ENCODE measurements around the gene ENKD1.

DNA sequence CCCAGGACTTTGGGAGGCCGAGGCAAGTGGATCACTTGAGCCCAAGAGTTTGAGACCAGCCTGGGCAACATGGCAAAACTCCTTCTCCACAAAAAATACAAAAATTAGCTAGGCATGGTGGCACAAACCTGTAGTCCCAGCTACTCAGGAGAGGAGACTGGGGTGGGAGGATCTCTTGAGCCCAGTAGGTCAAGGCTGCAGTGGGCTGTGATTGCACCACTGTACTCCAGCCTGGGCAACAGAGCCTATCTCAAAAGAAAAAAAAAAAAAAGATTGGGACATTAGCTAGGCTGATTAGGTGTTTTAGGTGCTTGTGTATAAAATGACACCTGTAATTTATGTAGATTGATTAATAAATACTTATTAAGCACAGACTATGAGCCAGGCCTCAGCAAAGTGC is 42.5 kb upstream of the ENKD1 start:
- TF ChIP-seq, protein P1, sequence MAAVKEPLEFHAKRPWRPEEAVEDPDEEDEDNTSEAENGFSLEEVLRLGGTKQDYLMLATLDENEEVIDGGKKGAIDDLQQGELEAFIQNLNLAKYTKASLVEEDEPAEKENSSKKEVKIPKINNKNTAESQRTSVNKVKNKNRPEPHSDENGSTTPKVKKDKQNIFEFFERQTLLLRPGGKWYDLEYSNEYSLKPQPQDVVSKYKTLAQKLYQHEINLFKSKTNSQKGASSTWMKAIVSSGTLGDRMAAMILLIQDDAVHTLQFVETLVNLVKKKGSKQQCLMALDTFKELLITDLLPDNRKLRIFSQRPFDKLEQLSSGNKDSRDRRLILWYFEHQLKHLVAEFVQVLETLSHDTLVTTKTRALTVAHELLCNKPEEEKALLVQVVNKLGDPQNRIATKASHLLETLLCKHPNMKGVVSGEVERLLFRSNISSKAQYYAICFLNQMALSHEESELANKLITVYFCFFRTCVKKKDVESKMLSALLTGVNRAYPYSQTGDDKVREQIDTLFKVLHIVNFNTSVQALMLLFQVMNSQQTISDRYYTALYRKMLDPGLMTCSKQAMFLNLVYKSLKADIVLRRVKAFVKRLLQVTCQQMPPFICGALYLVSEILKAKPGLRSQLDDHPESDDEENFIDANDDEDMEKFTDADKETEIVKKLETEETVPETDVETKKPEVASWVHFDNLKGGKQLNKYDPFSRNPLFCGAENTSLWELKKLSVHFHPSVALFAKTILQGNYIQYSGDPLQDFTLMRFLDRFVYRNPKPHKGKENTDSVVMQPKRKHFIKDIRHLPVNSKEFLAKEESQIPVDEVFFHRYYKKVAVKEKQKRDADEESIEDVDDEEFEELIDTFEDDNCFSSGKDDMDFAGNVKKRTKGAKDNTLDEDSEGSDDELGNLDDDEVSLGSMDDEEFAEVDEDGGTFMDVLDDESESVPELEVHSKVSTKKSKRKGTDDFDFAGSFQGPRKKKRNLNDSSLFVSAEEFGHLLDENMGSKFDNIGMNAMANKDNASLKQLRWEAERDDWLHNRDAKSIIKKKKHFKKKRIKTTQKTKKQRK (IDR thresholded peaks at IDR 0.05; ENCODE audit: low read length), result no peak
- TF ChIP-seq, protein P2, sequence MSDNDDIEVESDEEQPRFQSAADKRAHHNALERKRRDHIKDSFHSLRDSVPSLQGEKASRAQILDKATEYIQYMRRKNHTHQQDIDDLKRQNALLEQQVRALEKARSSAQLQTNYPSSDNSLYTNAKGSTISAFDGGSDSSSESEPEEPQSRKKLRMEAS (IDR thresholded peaks at IDR 0.05), result no peak
- no peak for TF ChIP-seq POLR2A (IDR thresholded peaks at IDR 0.05; ENCODE audit: insufficient read depth in 1 of 2, low read depth in 2 of 2, low read length in 2 of 2)
- TF ChIP-seq EZH2 (conservative IDR thresholded peaks at IDR 0.05; ENCODE audit: low read depth, low read length), result no peak
- TF ChIP-seq, protein P3, sequence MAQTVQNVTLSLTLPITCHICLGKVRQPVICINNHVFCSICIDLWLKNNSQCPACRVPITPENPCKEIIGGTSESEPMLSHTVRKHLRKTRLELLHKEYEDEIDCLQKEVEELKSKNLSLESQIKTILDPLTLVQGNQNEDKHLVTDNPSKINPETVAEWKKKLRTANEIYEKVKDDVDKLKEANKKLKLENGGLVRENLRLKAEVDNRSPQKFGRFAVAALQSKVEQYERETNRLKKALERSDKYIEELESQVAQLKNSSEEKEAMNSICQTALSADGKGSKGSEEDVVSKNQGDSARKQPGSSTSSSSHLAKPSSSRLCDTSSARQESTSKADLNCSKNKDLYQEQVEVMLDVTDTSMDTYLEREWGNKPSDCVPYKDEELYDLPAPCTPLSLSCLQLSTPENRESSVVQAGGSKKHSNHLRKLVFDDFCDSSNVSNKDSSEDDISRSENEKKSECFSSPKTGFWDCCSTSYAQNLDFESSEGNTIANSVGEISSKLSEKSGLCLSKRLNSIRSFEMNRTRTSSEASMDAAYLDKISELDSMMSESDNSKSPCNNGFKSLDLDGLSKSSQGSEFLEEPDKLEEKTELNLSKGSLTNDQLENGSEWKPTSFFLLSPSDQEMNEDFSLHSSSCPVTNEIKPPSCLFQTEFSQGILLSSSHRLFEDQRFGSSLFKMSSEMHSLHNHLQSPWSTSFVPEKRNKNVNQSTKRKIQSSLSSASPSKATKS (CRISPR knock-in tag; IDR thresholded peaks at IDR 0.05), result no peak
- no peak for TF ChIP-seq SP5 (CRISPR knock-in tag; IDR thresholded peaks at IDR 0.05; ENCODE audit: borderline replicate concordance, low read depth)
- no peak for TF ChIP-seq HDAC6 (IDR thresholded peaks at IDR 0.05; ENCODE audit: low read depth, low read length)
- TF ChIP-seq MED13 (CRISPR knock-in tag; IDR thresholded peaks at IDR 0.05), result no peak

All from HepG2 (cell line).